Thyroid gland (tissue), 4 donors: ENCODE results near the gene NFATC4. TPM values are rescaled to one million over a fixed set of nuclear protein-coding genes. Genes with fewer than 3 reads are reported as not detected.

Experiments
- DNase-seq, 2 donors: peaks; one replicate each; pipeline ENCODE4 v3.0.0-alpha.2; 2019
- H3K27ac ChIP-seq, 3 donors: fragments of 200-600 bp; sonication (generic); 1 replicate in 2 of 3; 2 replicates in 1 of 3; pipeline ENCODE4 v1.5.1; 2016 to 2019; ENCODE audit warnings: mild to moderate bottlenecking in 1 of 3, moderate library complexity in 1 of 3
- H3K27me3 ChIP-seq: fragments of 200-600 bp; sonication (generic); one replicate; pipeline ENCODE4 v1.5.1; 2019
- H3K36me3 ChIP-seq, 2 donors: fragments of 200-600 bp; sonication (generic); one replicate each; pipeline ENCODE4 v1.5.1; 2016 to 2019
- H3K4me1 ChIP-seq, 2 donors: fragments of 200-600 bp; sonication (generic); one replicate each; pipeline ENCODE4 v1.5.1; 2017 to 2019
- H3K4me3 ChIP-seq, 3 donors: fragments of 200-600 bp; sonication (generic); replicated peaks in 1 of 3; 1 replicate in 2 of 3; 2 replicates in 1 of 3; pipeline ENCODE4 v1.5.1; 2016; ENCODE audit warnings: mild to moderate bottlenecking in 1 of 3
- H3K9me3 ChIP-seq: fragments of 200-600 bp; sonication (generic); one replicate; pipeline ENCODE4 v1.5.1; 2017
- POLR2A ChIP-seq, 2 donors: fragments of 450-650 bp; IDR thresholded peaks; one replicate each; pipeline ENCODE4 v1.6.1; 2017; ENCODE audit warnings: antibody characterized with exemption in 2 of 2, mild to moderate bottlenecking in 2 of 2, moderate library complexity in 1 of 2
- WGBS, 2 donors: methylation state at CpG; one replicate each; pipeline ENCODE4 v1.1.5; 2017; 5-methylcytosine and 5-hydroxymethylcytosine counted together
- intact Hi-C: fragments of 100-400 bp; cut with DNase I; formaldehyde crosslinking; loops from one replicate; pipeline ENCODE4 v1.15.1; 2023
- total RNA-seq, 4 donors: library from RNA; depleted of rRNA; stranded (reverse); fragments of >200 nt; gene quantifications; one replicate each; pipeline ENCODE4 v1.2.3, GENCODE V29; 2016
- TF ChIP-seq, protein P1 (sequence below), 6 experiments: fragments of 200-600 bp in 3 of 6; fragments of 450-650 bp in 3 of 6; sonication (generic) in 3 of 6; IDR thresholded peaks; one replicate each; pipeline ENCODE4 v1.5.1; 2016 to 2019; ENCODE audit warnings: antibody characterized with exemption in 6 of 6, mild to moderate bottlenecking in 2 of 6, inconsistent platforms in 1 of 6, moderate library complexity in 1 of 6

NFATC4 gene
- total RNA-seq, 4 donors from 2014 or later: 19.4 to 41.3 (median 38.6) TPM

GRCh38 chr14:24409192-24409591 is 41.2 kb downstream of the NFATC4 start:
- intact Hi-C loops: no loop called here
- 79 to 83% methylated on average over 6 of the region's 6 CpGs for WGBS, 2 donors

GRCh38 chr14:24409956-24410355 is 42.0 kb downstream of the NFATC4 start:
- TF ChIP-seq POLR2A (IDR thresholded peaks at IDR 0.05): no peak
- TF ChIP-seq, protein P1, sequence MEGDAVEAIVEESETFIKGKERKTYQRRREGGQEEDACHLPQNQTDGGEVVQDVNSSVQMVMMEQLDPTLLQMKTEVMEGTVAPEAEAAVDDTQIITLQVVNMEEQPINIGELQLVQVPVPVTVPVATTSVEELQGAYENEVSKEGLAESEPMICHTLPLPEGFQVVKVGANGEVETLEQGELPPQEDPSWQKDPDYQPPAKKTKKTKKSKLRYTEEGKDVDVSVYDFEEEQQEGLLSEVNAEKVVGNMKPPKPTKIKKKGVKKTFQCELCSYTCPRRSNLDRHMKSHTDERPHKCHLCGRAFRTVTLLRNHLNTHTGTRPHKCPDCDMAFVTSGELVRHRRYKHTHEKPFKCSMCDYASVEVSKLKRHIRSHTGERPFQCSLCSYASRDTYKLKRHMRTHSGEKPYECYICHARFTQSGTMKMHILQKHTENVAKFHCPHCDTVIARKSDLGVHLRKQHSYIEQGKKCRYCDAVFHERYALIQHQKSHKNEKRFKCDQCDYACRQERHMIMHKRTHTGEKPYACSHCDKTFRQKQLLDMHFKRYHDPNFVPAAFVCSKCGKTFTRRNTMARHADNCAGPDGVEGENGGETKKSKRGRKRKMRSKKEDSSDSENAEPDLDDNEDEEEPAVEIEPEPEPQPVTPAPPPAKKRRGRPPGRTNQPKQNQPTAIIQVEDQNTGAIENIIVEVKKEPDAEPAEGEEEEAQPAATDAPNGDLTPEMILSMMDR (IDR thresholded peaks at IDR 0.05): no peak
- H3K36me3 ChIP-seq: peaks cover 13 to 17% of the 10 kb centered on the region in 2 donors
- no peak for DNase-seq

More at GRCh38 chr14:24409192-24409591, 41.2 kb downstream of the NFATC4 start:
- TF ChIP-seq, protein P1 (IDR thresholded peaks at IDR 0.05): no peak
- TF ChIP-seq POLR2A (IDR thresholded peaks at IDR 0.05): no peak
- no peak for DNase-seq
- Histone ChIP-seq H3K36me3 (peaks cover 13 to 17% of the 10 kb centered on the region in 2 donors), H3K4me3 (no peak overlapping the region), H3K4me1 (peaks cover 6 to 15% of the 10 kb centered on the region in 2 donors), H3K9me3 (no peaks in the 10 kb centered on the region), H3K27ac (no peak overlapping the region), H3K27me3 (no peaks in the 10 kb centered on the region)

DNA sequence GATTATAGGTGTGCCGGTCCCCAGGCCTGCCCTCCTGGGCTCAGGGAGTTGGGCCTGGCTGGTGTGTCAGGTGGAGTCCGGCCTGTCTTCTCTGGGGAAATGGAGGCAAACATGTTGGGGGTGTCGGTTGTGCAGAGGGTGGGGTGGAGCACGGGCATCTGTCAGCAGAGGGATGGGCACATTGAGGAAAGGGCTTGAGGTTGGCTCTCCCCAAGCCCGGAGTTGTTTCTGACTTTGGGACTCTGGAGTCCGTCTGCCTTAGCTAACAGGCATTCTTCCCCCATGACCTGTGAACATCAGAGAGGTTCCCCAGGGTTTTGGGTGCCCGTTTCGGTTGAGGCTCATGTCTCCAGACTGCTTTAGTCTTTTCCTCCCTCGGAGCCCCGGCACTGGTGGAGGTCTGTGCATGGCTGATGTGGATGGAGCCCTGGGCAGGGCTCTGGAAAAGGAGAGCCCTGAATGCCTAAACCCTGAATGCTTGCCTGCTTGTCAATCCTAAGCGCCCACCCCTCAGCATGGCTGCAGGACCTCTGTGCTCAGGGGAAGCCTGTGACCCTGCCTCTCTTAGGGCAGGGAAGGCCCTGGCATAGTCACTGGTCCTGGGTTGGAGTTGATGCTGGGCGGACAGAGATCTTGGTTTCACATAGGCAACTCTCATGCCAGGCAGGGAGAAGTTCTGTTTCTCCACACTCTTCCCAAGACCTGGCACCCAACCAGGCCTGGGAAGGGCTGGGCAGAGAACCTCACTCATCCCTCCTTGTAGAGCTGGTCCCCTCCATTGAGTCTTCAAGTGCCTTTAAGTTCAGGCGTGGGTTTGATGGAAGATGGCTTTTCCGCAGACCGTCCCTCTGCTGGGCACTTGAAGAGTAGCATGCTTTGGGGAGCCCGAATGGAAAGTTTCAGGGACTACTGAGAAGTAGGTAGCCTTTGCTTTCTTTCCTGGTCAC is 43.7 kb downstream of the NFATC4 start:
- Histone ChIP-seq H3K36me3 (peaks cover 13 to 17% of the 10 kb centered on the region in 2 donors), H3K9me3 (no peaks in the 10 kb centered on the region), H3K27me3 (no peaks in the 10 kb centered on the region), H3K4me1 (peaks cover 6 to 9% of the 10 kb centered on the region in 2 donors), H3K27ac (peak overlapping the region in 2 of 3 donors; percentile 8 to 40), H3K4me3 (no peak overlapping the region)
- intact Hi-C loops: no loop called here
- no peak for TF ChIP-seq POLR2A (IDR thresholded peaks at IDR 0.05)
- TF ChIP-seq, protein P1 (IDR thresholded peaks at IDR 0.05): peak; percentile 36 to 80 (median 68)
- 64 to 70% methylated on average over 12 to 16 of the region's 16 CpGs for WGBS, 2 donors
- peak; percentile 82 to 91 for DNase-seq

More at GRCh38 chr14:24409956-24410355, 42.0 kb downstream of the NFATC4 start:
- Histone ChIP-seq H3K27ac (no peak overlapping the region), H3K4me1 (peaks cover 6 to 9% of the 10 kb centered on the region in 2 donors), H3K4me3 (no peak overlapping the region), H3K9me3 (no peaks in the 10 kb centered on the region), H3K27me3 (no peaks in the 10 kb centered on the region)
- intact Hi-C loops: no loop called here
- WGBS, 2 donors: 91 to 95% methylated on average over 4 to 6 of the region's 10 CpGs

GRCh38 chr14:24414077-24414476 is 46.1 kb downstream of the NFATC4 start:
- intact Hi-C loops: no loop called here
- 100% methylated on average over 1 of the region's 1 CpG for WGBS, 2 donors
- no peaks in the 10 kb centered on the region for H3K9me3 ChIP-seq
- no peak overlapping the region for H3K27ac ChIP-seq
- H3K27me3 ChIP-seq: no peaks in the 10 kb centered on the region
- TF ChIP-seq, protein P1 (IDR thresholded peaks at IDR 0.05): no peak
- no peak for TF ChIP-seq POLR2A (IDR thresholded peaks at IDR 0.05)
- peaks cover 9 to 20% of the 10 kb centered on the region in 2 donors for H3K4me1 ChIP-seq
- H3K4me3 ChIP-seq: no peak overlapping the region
- H3K36me3 ChIP-seq: peaks cover 5 to 7% of the 10 kb centered on the region in 2 donors
- no peak for DNase-seq
